Measurements from ENCODE around the gene EXOC4.

DNA sequence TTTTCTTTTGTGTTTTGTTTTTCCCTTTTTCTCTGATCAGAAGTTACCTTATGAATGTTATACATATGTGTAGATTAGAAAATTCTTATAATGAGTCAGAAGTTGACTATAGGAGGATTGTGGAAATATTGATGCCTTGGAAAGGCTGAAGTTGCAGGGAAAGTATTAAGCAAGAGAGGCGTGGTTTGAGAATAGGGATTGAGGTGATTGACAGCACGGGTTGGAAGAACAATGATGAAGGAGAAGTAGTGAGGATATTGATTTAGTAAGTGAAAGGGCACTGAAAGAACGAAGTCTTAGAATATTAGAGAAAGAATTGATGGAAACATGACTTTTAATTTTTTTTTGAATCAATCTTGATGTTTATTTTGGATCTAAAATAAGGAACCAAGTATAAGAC, 176.0 kb downstream of the EXOC4 start:
- TF ChIP-seq CTCF (IDR thresholded peaks at IDR 0.05), result no peak
- TF ChIP-seq POLR2A (IDR thresholded peaks at IDR 0.05), result no peak

Measured in lower leg skin (tissue), 3 donors.